Endodermal cell (in vitro differentiated cells): ENCODE results near the gene ANKRD42. TPM values are rescaled to one million over a fixed set of nuclear protein-coding genes. Genes with fewer than 3 reads are reported as not detected.
A peak's percentile ranks its signal among the peaks of the same experiment; 100 is the strongest.

ENCODE experiments used
- DNase-seq: peaks from one replicate; pipeline ENCODE4 v3.0.0-alpha.2; 2017
- H3K27ac ChIP-seq: 2 replicates; pipeline ENCODE4 v1.5.1; 2013; ENCODE audit warnings: mild to moderate bottlenecking, low read depth, low read length, moderate library complexity
- H3K27me3 ChIP-seq: 2 replicates; pipeline ENCODE4 v1.6.1; 2013; ENCODE audit warnings: mild to moderate bottlenecking, low read length, moderate library complexity; ENCODE audit not compliant: insufficient read depth, control insufficient read depth, poor library complexity, severe bottlenecking
- H3K36me3 ChIP-seq: 2 replicates; pipeline ENCODE4 v1.7.0; 2013; ENCODE audit warnings: mild to moderate bottlenecking, low read length, moderate library complexity; ENCODE audit not compliant: control insufficient read depth, insufficient read depth
- H3K4me1 ChIP-seq: one replicate; pipeline ENCODE4 v1.7.0; 2013; ENCODE audit warnings: low read length; ENCODE audit not compliant: control insufficient read depth, insufficient read depth
- H3K4me3 ChIP-seq: 2 replicates; pipeline ENCODE4 v1.5.1; 2013; ENCODE audit warnings: mild to moderate bottlenecking, low read length, moderate library complexity
- H3K9ac ChIP-seq: 2 replicates; pipeline ENCODE4 v1.6.1; 2013; ENCODE audit warnings: mild to moderate bottlenecking, low read length, moderate library complexity; ENCODE audit not compliant: poor library complexity, severe bottlenecking; ENCODE audit errors: extremely low read depth
- H3K9me3 ChIP-seq: 2 replicates; pipeline ENCODE4 v1.6.1; 2013; ENCODE audit warnings: mild to moderate bottlenecking, low read length, moderate library complexity; ENCODE audit not compliant: control insufficient read depth
- H3K27ac Mint-ChIP-seq: 2 replicates; pipeline ENCODE4 v1.8.0; 2020; ENCODE audit warnings: mixed read lengths
- H3K27me3 Mint-ChIP-seq: 2 replicates; pipeline ENCODE4 v1.8.0; 2021; ENCODE audit warnings: mild to moderate bottlenecking, mixed read lengths; ENCODE audit not compliant: insufficient read depth
- H3K36me3 Mint-ChIP-seq: 2 replicates; pipeline ENCODE4 v1.8.0; 2020; ENCODE audit warnings: low read depth, mixed read lengths
- H3K4me1 Mint-ChIP-seq: 2 replicates; pipeline ENCODE4 v1.8.0; 2020; ENCODE audit warnings: mixed read lengths
- H3K4me3 Mint-ChIP-seq: 2 replicates; pipeline ENCODE4 v1.8.0; 2020; ENCODE audit warnings: mild to moderate bottlenecking, moderate library complexity, mixed read lengths
- H3K9me3 Mint-ChIP-seq: 2 replicates; pipeline ENCODE4 v1.8.0; 2020; ENCODE audit warnings: mild to moderate bottlenecking, mixed read lengths
- WGBS, 2 experiments: methylation state at CpG; one replicate each; pipeline versions ENCODE4 v1.1.5 to v1.1.7; 2013; ENCODE audit warnings: missing lambda C conversion rate in 2 of 2, mixed read lengths in 1 of 2; ENCODE audit not compliant: insufficient coverage in 1 of 2, insufficient read length in 1 of 2; 5-methylcytosine and 5-hydroxymethylcytosine counted together
- long read RNA-seq, 4 experiments: library from polyadenylated mRNA in 2 of 4; library from RNA in 1 of 4; library from capped mRNA in 1 of 4; stranded (forward) in 3 of 4; unstranded in 1 of 4; transcript quantifications; one replicate each; pipeline ENCODE4 v2.0.0, GENCODE V29; 2020 to 2021; ENCODE audit warnings: inconsistent platforms in 1 of 4
- polyA plus RNA-seq, 2 experiments: library from polyadenylated mRNA; stranded (reverse); fragments of 50-300 nt; gene quantifications; one replicate each; pipeline ENCODE4 v1.2.3, GENCODE V29; 2013
- total RNA-seq, 2 donors: library from RNA; stranded (reverse); fragmentation: NEBNext Ultra II Directional in 1 of 2; extraction: Animal tissue kit (Norgen Biotek cat#: 25700) in 1 of 2; gene quantifications; 2 replicates in 1 of 2; 3 replicates in 1 of 2; pipeline ENCODE4 v1.2.1, GENCODE V29; 2021
- TF ChIP-seq, protein P1 (sequence below): fragments of 200-600 bp; sonication (generic); conservative IDR thresholded peaks from 2 replicates; pipeline ENCODE4 v1.5.0; 2021; ENCODE audit warnings: antibody characterized with exemption, mild to moderate bottlenecking

The ANKRD42 gene
- 10 to 100 TPM; 11.1 to 11.4 TPM for total RNA-seq
- 5.3 TPM for polyA plus RNA-seq (2013, experiment 1 of 2)
- polyA plus RNA-seq (2013, experiment 2 of 2), result 6.7 TPM
- long read RNA-seq, experiment 1, full-length matches to known transcripts, result 1 of 6 reads
- long read RNA-seq, experiment 1, partial matches to known transcripts, result 0 of 6 reads
- long read RNA-seq, experiment 1, other reads (novel, unspliced or antisense), result 5 of 6 reads
- long read RNA-seq, experiment 2, full-length matches to known transcripts, result 11 of 33 reads
- long read RNA-seq, experiment 2, partial matches to known transcripts, result 4 of 33 reads
- long read RNA-seq, experiment 2, other reads (novel, unspliced or antisense), result 18 of 33 reads
- long read RNA-seq, experiment 3, full-length matches to known transcripts, result 25 of 45 reads
- long read RNA-seq, experiment 3, partial matches to known transcripts, result 4 of 45 reads
- long read RNA-seq, experiment 3, other reads (novel, unspliced or antisense), result 16 of 45 reads
- long read RNA-seq, experiment 4, full-length matches to known transcripts, result 1 of 23 reads
- long read RNA-seq, experiment 4, partial matches to known transcripts, result 1 of 23 reads
- long read RNA-seq, experiment 4, other reads (novel, unspliced or antisense), result 21 of 23 reads

DNA sequence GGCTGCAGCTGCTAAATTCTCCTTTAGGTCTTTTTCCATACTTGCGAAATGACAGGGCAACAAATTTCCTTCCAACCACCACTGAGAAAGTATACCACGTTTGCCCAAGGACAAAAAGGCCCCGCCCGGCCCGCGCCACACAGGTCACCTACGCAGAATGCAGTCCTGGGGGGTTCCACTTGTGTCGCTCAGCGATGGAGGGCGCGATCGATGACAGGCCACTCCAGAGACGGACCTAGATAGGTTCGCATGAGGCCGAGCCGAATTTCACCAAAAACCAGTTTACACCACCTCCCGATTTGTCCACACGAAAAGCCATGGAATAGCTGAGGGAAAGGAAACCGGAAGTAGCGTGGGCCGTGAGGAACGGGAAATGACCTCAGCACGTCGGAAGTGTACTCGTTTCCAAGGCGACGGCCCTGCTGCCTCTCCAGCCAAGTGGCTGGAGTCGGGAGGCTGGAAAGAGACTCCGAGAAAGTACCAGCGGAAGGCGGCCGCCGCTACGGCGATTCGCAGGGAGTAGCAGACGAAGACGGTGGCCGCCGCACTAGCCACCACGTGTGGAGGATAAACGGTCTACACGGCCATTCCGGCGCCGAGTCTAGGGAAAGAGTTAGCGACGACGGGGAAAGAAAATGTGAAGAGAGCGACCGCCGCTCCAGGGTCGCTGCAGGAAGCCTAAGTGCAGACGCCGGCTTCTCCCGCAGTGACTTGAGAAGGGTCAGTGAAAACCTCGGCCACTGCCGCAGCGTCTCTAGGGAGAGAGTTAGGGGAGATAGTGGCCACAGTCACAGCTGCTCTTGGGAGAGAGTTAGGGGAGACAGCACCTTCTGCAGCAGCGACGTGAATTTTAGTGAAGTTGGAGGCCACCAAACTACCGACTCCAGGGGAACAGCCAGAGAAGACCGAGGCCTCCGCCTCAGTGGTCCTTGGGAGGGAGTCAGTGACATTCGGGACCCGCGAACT, at the start of gene ANKRD42:
Gene ANKRD42, plus strand, starts transcription at position 398 of the 966 bp plus-strand sequence. CDS start 959 bp downstream, outside the sequence.
- Mint-ChIP-seq H3K4me3 (peak within 1 kb of the TSS; percentile 90), H3K36me3 (peaks cover 25% of the 10 kb centered on the region)

DNA sequence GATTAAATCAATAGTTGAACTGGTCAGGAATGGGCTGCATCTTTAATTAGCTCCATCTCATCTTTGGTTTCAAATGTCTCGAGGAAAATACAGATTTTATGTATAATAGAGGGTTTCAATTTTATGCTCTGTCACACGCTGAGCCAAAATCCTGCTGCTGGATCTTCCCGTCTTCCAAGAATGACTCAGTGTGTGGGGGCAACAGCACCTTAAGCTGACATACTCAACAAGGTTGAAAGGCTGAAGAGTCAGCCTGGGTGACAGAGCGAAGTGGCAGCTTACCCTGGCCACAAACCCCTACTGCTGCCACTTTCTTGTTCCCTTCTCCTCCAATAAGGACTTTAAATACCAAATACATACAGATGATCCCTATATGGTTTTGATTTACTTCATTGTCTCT, 45.6 kb upstream of the ANKRD42 start:
- Mint-ChIP-seq H3K36me3 (no peaks in the 10 kb centered on the region), H3K4me1 (peaks cover 19% of the 10 kb centered on the region), H3K27ac (no peak overlapping the region), H3K9me3 (no peaks in the 10 kb centered on the region), H3K4me3 (no peak overlapping the region), H3K27me3 (no peaks in the 10 kb centered on the region)
- Histone ChIP-seq H3K36me3 (no peaks in the 10 kb centered on the region), H3K4me1 (peaks cover 2% of the 10 kb centered on the region), H3K9me3 (no peaks in the 10 kb centered on the region), H3K4me3 (no peak overlapping the region), H3K27ac (no peak overlapping the region), H3K9ac (no peak overlapping the region), H3K27me3 (no peaks in the 10 kb centered on the region)
- 79 to 82% methylated on average over 3 to 4 of the region's 4 CpGs for WGBS, 2 experiments
- TF ChIP-seq, protein P1, sequence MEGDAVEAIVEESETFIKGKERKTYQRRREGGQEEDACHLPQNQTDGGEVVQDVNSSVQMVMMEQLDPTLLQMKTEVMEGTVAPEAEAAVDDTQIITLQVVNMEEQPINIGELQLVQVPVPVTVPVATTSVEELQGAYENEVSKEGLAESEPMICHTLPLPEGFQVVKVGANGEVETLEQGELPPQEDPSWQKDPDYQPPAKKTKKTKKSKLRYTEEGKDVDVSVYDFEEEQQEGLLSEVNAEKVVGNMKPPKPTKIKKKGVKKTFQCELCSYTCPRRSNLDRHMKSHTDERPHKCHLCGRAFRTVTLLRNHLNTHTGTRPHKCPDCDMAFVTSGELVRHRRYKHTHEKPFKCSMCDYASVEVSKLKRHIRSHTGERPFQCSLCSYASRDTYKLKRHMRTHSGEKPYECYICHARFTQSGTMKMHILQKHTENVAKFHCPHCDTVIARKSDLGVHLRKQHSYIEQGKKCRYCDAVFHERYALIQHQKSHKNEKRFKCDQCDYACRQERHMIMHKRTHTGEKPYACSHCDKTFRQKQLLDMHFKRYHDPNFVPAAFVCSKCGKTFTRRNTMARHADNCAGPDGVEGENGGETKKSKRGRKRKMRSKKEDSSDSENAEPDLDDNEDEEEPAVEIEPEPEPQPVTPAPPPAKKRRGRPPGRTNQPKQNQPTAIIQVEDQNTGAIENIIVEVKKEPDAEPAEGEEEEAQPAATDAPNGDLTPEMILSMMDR, result no peak
- DNase-seq, result no peak

More for the DNA sequence above, at the start of gene ANKRD42:
- peaks cover 27% of the 10 kb centered on the region for H3K4me1 Mint-ChIP-seq
- peak within 1 kb of the TSS; percentile 95 for H3K27ac Mint-ChIP-seq
- 0 to 1% methylated on average over 46 to 67 of the region's 67 CpGs for WGBS, 2 experiments
- no peaks in the 10 kb centered on the region for H3K9me3 ChIP-seq
- DNase-seq, result peak; percentile 96
- H3K4me1 ChIP-seq, result peaks cover 6% of the 10 kb centered on the region
- no peaks in the 10 kb centered on the region for H3K27me3 Mint-ChIP-seq
- peak within 1 kb of the TSS; percentile 74 for H3K27ac ChIP-seq
- H3K36me3 ChIP-seq, result peaks cover 40% of the 10 kb centered on the region
- H3K9me3 Mint-ChIP-seq, result no peaks in the 10 kb centered on the region
- H3K9ac ChIP-seq, result peak within 1 kb of the TSS; percentile 96
- TF ChIP-seq, protein P1, result no peak
- no peaks in the 10 kb centered on the region for H3K27me3 ChIP-seq
- H3K4me3 ChIP-seq, result peak within 1 kb of the TSS; percentile 100

DNA sequence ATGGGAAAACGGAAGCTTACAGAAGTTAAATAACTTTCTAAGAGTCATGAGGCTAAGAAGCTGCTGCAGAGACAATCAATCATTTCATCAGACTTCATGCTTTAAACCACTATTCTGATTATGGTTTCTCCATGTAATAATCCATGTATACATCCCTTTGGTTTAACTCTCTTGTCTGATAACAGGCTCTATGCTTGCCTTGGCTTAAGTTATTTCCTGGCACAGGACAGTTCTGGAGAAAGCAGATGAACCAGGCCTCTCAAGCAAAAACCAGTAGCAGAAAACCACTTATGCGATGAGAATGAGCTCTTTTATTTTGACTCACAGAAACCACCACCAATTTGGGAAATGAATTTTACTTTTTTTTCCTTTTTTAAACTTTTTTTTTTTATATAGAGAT, 43.1 kb upstream of the ANKRD42 start:
- Histone ChIP-seq H3K27ac (no peak overlapping the region), H3K27me3 (no peaks in the 10 kb centered on the region), H3K36me3 (no peaks in the 10 kb centered on the region), H3K4me1 (no peaks in the 10 kb centered on the region), H3K9ac (no peak overlapping the region), H3K4me3 (no peak overlapping the region), H3K9me3 (no peaks in the 10 kb centered on the region)
- H3K27ac Mint-ChIP-seq, result no peak overlapping the region
- no peaks in the 10 kb centered on the region for H3K9me3 Mint-ChIP-seq
- H3K4me1 Mint-ChIP-seq, result peaks cover 13% of the 10 kb centered on the region
- no peaks in the 10 kb centered on the region for H3K27me3 Mint-ChIP-seq
- 80 to 97% methylated on average over 1 to 2 of the region's 2 CpGs for WGBS, 2 experiments
- no peak for DNase-seq
- no peak overlapping the region for H3K4me3 Mint-ChIP-seq
- H3K36me3 Mint-ChIP-seq, result no peaks in the 10 kb centered on the region
- TF ChIP-seq, protein P1, result no peak
